WTC11 (cell line): ENCODE measurements around the gene C1orf115. TPM values are rescaled to one million over a fixed set of nuclear protein-coding genes. Genes with fewer than 3 reads are reported as not detected.
A peak's percentile ranks its signal among the peaks of the same experiment; 100 is the strongest.

Experiments
- ATAC-seq: fragments of 200-7000 bp; cut with Tn5 transposase; 2 replicates; pipeline ENCODE4 v1.10.0; 2021; ENCODE audit warnings: mild to moderate bottlenecking, moderate library complexity
- CTCF ChIA-PET: fragments of 300-600 bp; sonication (Branson Sonifier 250); formaldehyde crosslinking; loops from one replicate; lab custom pipeline; 2021; ENCODE audit warnings: antibody characterized with exemption; lab: Charles Lee
- POLR2A ChIA-PET: fragments of 350-600 bp; sonication (Branson Sonifier 250); formaldehyde crosslinking; loops from one replicate; lab custom pipeline; 2021; ENCODE audit warnings: antibody characterized with exemption; lab: Charles Lee
- DNase-seq: peaks from one replicate; pipeline ENCODE4 v3.0.0; 2021; ENCODE audit warnings: low spot score
- H3K27ac Mint-ChIP-seq: 2 replicates; pipeline ENCODE4 v1.8.0; 2021; ENCODE audit warnings: mixed read lengths
- H3K27me3 Mint-ChIP-seq: 2 replicates; pipeline ENCODE4 v1.8.0; 2021; ENCODE audit warnings: low read depth, mild to moderate bottlenecking, moderate library complexity, mixed read lengths
- H3K36me3 Mint-ChIP-seq: 2 replicates; pipeline ENCODE4 v1.8.0; 2021; ENCODE audit warnings: mixed read lengths
- H3K4me1 Mint-ChIP-seq: 2 replicates; pipeline ENCODE4 v1.8.0; 2022; ENCODE audit warnings: mixed read lengths
- H3K4me3 Mint-ChIP-seq: 2 replicates; pipeline ENCODE4 v1.8.0; 2021; ENCODE audit warnings: mild to moderate bottlenecking, moderate library complexity, mixed read lengths
- H3K9me3 Mint-ChIP-seq: 2 replicates; pipeline ENCODE4 v1.8.0; 2021; ENCODE audit warnings: mixed read lengths
- ETV6 ChIP-seq: sonication (generic); formaldehyde crosslinking; IDR thresholded peaks from 2 replicates; pipeline ENCODE4 v1.8.1; 2022; ENCODE audit warnings: mild to moderate bottlenecking, missing genetic modification reagents
- GTF2I ChIP-seq: fragments of 250-450 bp; sonication (Bioruptor Pico); conservative IDR thresholded peaks from 2 replicates; pipeline ENCODE4 v1.4.0; 2021; ENCODE audit warnings: mild to moderate bottlenecking
- HMGA2 ChIP-seq: fragments of 250-450 bp; sonication (Bioruptor Pico); IDR thresholded peaks from 2 replicates; pipeline ENCODE4 v1.4.0; 2021; ENCODE audit warnings: mild to moderate bottlenecking, moderate library complexity
- NFATC4 ChIP-seq: fragments of 250-450 bp; sonication (Bioruptor Pico); IDR thresholded peaks from 2 replicates; pipeline ENCODE4 v1.9.0; 2021; ENCODE audit warnings: mild to moderate bottlenecking
- NR3C1 ChIP-seq: sonication (generic); formaldehyde crosslinking; conservative IDR thresholded peaks from 2 replicates; pipeline ENCODE4 v1.8.1; 2023; ENCODE audit warnings: low read depth, mild to moderate bottlenecking, missing genetic modification reagents
- SOX15 ChIP-seq: fragments of 250-450 bp; sonication (Bioruptor Pico); IDR thresholded peaks from 2 replicates; pipeline ENCODE4 v1.9.0; 2021; ENCODE audit warnings: mild to moderate bottlenecking
- SP1 ChIP-seq: sonication (generic); formaldehyde crosslinking; conservative IDR thresholded peaks from 2 replicates; pipeline ENCODE4 v1.8.1; 2022; ENCODE audit warnings: missing genetic modification reagents
- TEAD4 ChIP-seq: sonication (generic); formaldehyde crosslinking; IDR thresholded peaks from 2 replicates; pipeline ENCODE4 v1.8.0; 2022; ENCODE audit warnings: mild to moderate bottlenecking, missing genetic modification reagents
- ZNF317 ChIP-seq: sonication (generic); formaldehyde crosslinking; IDR thresholded peaks from 2 replicates; pipeline ENCODE4 v1.8.1; 2023; ENCODE audit warnings: low read depth, mild to moderate bottlenecking, moderate library complexity, missing genetic modification reagents, borderline replicate concordance
- ZNF423 ChIP-seq: fragments of 250-450 bp; sonication (Bioruptor Pico); IDR thresholded peaks from 2 replicates; pipeline ENCODE4 v2.1.2; 2022; ENCODE audit warnings: mild to moderate bottlenecking, moderate library complexity
- ZNF671 ChIP-seq: fragments of 250-450 bp; sonication (Bioruptor Pico); IDR thresholded peaks from 2 replicates; pipeline ENCODE4 v1.8.0; 2021; ENCODE audit warnings: mild to moderate bottlenecking
- total RNA-seq: library from RNA; stranded (reverse); gene quantifications from 3 replicates; pipeline ENCODE4 v1.2.3, GENCODE V29; 2021
- TF ChIP-seq, protein P1 (sequence below): sonication (generic); formaldehyde crosslinking; IDR thresholded peaks from 2 replicates; pipeline ENCODE4 v1.8.0; 2022; ENCODE audit warnings: mild to moderate bottlenecking, missing genetic modification reagents
- TF ChIP-seq, protein P2 (sequence below): fragments of 200-600 bp; IDR thresholded peaks from 2 replicates; pipeline ENCODE4 v1.8.0; 2022; ENCODE audit warnings: antibody characterized with exemption
- TF ChIP-seq, protein P3 (sequence below): fragments of 250-450 bp; sonication (Bioruptor Pico); IDR thresholded peaks from 2 replicates; pipeline ENCODE4 v1.9.0; 2021; ENCODE audit warnings: moderate library complexity, mild to moderate bottlenecking, inconsistent platforms, borderline replicate concordance
- TF ChIP-seq, protein P4 (sequence below): sonication (generic); formaldehyde crosslinking; IDR thresholded peaks from 2 replicates; pipeline ENCODE4 v1.8.1; 2022; ENCODE audit warnings: missing genetic modification reagents, borderline replicate concordance
- TF ChIP-seq, protein P5 (sequence below): fragments of 250-450 bp; sonication (Bioruptor Pico); IDR thresholded peaks from 2 replicates; pipeline ENCODE4 v2.1.2; 2022; ENCODE audit warnings: mild to moderate bottlenecking, moderate library complexity
- TF ChIP-seq, protein P6 (sequence below): sonication (generic); formaldehyde crosslinking; IDR thresholded peaks from 2 replicates; pipeline ENCODE4 v1.8.0; 2022; ENCODE audit warnings: mild to moderate bottlenecking, missing genetic modification reagents
- TF ChIP-seq, protein P7 (sequence below): fragments of 250-450 bp; sonication (Bioruptor Pico); IDR thresholded peaks from 2 replicates; pipeline ENCODE4 v1.9.0; 2021; ENCODE audit warnings: mild to moderate bottlenecking
- TF ChIP-seq, protein P8 (sequence below): sonication (generic); formaldehyde crosslinking; IDR thresholded peaks from 2 replicates; pipeline ENCODE4 v1.8.0; 2022; ENCODE audit warnings: mild to moderate bottlenecking, missing genetic modification reagents

Gene C1orf115
- total RNA-seq, 1 experiment from 2014 or later: 10.0 TPM

DNA sequence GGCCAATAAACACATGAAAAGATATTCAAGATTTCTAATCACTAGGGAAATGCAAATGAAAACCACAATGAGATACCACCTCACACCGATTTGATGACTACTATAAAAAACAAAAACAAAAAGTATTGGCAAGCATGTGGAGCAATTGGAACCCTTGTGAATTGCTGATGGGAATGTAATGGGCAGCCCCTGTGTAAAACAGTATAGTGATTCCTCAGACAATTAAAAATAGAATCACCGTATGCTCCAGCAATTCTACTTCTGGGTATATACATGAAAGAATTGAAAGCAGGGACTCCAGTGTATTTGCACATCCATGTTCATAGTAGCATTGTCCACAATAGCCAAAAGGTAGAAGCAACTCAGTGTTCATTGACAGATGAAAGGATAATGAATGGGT lies 12.9 kb upstream of the C1orf115 start (continued):
- TF ChIP-seq, protein P1, sequence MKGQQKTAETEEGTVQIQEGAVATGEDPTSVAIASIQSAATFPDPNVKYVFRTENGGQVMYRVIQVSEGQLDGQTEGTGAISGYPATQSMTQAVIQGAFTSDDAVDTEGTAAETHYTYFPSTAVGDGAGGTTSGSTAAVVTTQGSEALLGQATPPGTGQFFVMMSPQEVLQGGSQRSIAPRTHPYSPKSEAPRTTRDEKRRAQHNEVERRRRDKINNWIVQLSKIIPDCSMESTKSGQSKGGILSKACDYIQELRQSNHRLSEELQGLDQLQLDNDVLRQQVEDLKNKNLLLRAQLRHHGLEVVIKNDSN (CRISPR knock-in tag): no peak

DNA sequence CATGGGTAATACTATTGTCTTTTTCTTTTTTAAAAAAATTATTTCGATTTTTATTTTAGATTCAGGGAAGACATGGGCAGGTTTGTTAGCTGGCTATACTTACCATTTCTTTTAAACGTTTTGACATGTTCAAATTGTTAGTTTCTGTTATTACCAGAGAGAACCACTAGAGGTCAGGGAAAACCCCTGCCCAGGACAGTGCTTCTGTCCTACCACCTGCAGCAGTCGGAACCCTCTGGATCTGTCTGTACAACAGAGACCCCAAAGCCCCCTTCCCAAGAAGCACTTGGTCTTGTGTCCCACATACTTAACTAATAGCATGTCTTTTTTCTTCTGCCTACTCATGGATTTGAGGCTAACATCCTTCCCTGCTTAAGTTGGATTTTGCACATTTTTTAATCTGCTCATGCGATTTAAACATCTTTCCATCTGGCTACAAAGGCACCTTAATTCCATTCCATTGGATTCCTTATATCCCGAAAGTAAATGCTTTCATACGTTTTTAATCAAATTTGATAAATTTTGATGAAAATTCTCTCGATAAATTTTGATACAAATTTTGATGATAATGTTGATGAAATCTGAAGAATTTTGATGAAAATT lies 10.0 kb upstream of the C1orf115 start:
- Mint-ChIP-seq H3K27ac (no peak overlapping the region), H3K36me3 (no peaks in the 10 kb centered on the region), H3K4me3 (no peak overlapping the region), H3K27me3 (no peaks in the 10 kb centered on the region), H3K4me1 (no peaks in the 10 kb centered on the region), H3K9me3 (no peaks in the 10 kb centered on the region)
- ATAC-seq: peak; percentile 97
- no peak for DNase-seq
- CTCF ChIA-PET: interaction anchor here (0.6 to 2.8 kb wide), 5 partner anchors 23 to 400 kb away, joined by 3 to 20 read pairs (median 6); no protein-coding TSS in a partner anchor
- POLR2A ChIA-PET: no interaction called here
- TF ChIP-seq, protein P2, sequence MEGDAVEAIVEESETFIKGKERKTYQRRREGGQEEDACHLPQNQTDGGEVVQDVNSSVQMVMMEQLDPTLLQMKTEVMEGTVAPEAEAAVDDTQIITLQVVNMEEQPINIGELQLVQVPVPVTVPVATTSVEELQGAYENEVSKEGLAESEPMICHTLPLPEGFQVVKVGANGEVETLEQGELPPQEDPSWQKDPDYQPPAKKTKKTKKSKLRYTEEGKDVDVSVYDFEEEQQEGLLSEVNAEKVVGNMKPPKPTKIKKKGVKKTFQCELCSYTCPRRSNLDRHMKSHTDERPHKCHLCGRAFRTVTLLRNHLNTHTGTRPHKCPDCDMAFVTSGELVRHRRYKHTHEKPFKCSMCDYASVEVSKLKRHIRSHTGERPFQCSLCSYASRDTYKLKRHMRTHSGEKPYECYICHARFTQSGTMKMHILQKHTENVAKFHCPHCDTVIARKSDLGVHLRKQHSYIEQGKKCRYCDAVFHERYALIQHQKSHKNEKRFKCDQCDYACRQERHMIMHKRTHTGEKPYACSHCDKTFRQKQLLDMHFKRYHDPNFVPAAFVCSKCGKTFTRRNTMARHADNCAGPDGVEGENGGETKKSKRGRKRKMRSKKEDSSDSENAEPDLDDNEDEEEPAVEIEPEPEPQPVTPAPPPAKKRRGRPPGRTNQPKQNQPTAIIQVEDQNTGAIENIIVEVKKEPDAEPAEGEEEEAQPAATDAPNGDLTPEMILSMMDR: peak; percentile 54
- TF ChIP-seq NFATC4 (CRISPR knock-in tag) (no peak), SP1 (CRISPR knock-in tag) (no peak)

DNA sequence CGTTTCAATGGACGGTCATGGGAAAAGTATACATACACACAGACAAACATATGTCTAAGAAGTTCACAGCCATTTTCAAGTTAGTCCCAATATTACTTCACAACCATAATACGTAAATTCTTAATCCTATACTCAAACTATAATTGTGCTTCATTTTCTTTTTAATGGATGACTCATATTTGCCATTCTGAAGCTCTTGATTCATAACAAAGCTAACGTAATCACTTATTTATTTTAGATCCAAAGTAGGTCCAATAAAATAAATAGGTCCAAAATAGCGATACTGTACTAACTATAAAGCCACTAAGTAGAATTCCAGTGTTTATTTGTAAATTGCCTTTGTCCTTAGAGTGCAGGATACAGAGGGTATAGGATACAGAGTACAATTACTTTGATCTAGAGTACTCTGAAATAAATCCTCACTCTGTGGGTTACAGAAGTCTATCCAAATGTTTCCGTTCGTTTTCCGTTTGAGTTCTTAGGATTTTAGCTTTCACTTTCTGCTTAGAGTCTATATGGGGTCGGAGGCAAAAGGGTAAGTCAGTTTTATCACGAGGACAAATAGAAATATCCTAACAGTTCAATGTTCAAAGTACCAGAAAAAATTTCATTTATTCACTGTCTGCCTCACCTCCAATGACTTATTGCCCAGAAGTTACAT lies 8.8 kb upstream of the C1orf115 start:
- CTCF ChIA-PET: interaction anchor here (1.1 to 2.8 kb wide), 4 partner anchors 52 to 105 kb away, joined by 3 to 20 read pairs (median 6); partner anchors contain the start of gene MTARC1
- H3K36me3 Mint-ChIP-seq: no peaks in the 10 kb centered on the region

DNA sequence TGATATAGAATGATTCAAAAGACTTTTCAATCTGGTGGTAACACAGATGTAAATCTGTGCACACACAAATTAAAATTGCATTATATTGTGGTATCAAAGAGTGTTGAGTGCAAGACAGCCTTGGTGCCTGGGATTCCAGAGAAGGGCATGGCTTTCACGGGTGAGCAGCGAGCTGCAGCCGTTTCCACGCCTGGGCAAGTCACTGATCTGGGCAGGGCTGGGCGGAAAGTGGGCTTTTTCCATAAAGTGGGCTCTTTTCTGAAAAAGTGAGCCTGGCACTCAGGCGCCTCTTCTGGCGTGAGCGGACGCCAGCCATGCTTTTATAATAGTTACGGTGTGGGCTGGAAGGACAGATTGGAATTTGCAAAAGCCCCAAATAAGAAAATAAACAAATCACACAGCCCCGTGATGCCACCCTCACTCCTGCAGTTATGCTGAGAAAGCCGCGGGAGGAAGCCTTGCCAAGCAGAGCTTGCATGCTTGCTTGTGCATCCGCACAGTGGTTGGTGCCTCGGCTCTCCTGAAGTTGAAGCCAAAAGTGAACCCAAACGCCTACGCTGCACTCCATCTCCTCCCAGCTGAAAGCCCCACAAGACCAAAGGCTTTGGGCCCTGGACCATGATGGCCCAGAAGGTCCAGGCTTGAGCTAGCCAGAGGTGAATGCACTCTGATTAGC lies 7.1 kb upstream of the C1orf115 start:
- Mint-ChIP-seq H3K9me3 (no peaks in the 10 kb centered on the region), H3K36me3 (no peaks in the 10 kb centered on the region), H3K4me1 (no peaks in the 10 kb centered on the region), H3K4me3 (no peak overlapping the region), H3K27me3 (no peaks in the 10 kb centered on the region), H3K27ac (no peak overlapping the region)
- DNase-seq (no peak), ATAC-seq (no peak)
- CTCF ChIA-PET: interaction anchor here (0.9 to 3.3 kb wide), 5 partner anchors 8 to 402 kb away, joined by 3 to 20 read pairs (median 3); no protein-coding TSS in a partner anchor
- POLR2A ChIA-PET: no interaction called here
- TF ChIP-seq, protein P3, sequence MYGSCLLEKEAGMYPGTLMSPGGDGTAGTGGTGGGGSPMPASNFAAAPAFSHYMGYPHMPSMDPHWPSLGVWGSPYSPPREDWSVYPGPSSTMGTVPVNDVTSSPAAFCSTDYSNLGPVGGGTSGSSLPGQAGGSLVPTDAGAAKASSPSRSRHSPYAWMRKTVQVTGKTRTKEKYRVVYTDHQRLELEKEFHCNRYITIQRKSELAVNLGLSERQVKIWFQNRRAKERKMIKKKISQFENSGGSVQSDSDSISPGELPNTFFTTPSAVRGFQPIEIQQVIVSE (CRISPR knock-in tag): no peak
- no peak for TF ChIP-seq ZNF423 (CRISPR knock-in tag)
- TF ChIP-seq, protein P4, sequence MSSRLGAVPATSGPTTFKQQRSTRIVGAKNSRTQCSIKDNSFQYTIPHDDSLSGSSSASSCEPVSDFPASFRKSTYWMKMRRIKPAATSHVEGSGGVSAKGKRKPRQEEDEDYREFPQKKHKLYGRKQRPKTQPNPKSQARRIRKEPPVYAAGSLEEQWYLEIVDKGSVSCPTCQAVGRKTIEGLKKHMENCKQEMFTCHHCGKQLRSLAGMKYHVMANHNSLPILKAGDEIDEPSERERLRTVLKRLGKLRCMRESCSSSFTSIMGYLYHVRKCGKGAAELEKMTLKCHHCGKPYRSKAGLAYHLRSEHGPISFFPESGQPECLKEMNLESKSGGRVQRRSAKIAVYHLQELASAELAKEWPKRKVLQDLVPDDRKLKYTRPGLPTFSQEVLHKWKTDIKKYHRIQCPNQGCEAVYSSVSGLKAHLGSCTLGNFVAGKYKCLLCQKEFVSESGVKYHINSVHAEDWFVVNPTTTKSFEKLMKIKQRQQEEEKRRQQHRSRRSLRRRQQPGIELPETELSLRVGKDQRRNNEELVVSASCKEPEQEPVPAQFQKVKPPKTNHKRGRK: no peak
- TF ChIP-seq NR3C1 (CRISPR knock-in tag): no peak

More for the DNA sequence above, 8.8 kb upstream of the C1orf115 start:
- Mint-ChIP-seq H3K9me3 (no peaks in the 10 kb centered on the region), H3K27ac (no peak overlapping the region), H3K4me3 (no peak overlapping the region), H3K4me1 (no peaks in the 10 kb centered on the region), H3K27me3 (no peaks in the 10 kb centered on the region)
- POLR2A ChIA-PET: no interaction called here
- no peak for ATAC-seq
- DNase-seq: no peak
- no peak for TF ChIP-seq TEAD4 (CRISPR knock-in tag)
- TF ChIP-seq, protein P5, sequence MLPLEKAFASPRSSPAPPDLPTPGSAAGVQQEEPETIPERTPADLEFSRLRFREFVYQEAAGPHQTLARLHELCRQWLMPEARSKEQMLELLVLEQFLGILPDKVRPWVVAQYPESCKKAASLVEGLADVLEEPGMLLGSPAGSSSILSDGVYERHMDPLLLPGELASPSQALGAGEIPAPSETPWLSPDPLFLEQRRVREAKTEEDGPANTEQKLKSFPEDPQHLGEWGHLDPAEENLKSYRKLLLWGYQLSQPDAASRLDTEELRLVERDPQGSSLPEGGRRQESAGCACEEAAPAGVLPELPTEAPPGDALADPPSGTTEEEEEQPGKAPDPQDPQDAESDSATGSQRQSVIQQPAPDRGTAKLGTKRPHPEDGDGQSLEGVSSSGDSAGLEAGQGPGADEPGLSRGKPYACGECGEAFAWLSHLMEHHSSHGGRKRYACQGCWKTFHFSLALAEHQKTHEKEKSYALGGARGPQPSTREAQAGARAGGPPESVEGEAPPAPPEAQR (CRISPR knock-in tag): no peak
- TF ChIP-seq ETV6 (CRISPR knock-in tag): no peak
- TF ChIP-seq, protein P6, sequence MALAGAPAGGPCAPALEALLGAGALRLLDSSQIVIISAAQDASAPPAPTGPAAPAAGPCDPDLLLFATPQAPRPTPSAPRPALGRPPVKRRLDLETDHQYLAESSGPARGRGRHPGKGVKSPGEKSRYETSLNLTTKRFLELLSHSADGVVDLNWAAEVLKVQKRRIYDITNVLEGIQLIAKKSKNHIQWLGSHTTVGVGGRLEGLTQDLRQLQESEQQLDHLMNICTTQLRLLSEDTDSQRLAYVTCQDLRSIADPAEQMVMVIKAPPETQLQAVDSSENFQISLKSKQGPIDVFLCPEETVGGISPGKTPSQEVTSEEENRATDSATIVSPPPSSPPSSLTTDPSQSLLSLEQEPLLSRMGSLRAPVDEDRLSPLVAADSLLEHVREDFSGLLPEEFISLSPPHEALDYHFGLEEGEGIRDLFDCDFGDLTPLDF (CRISPR knock-in tag): no peak
- no peak for TF ChIP-seq ZNF317
- TF ChIP-seq HMGA2 (CRISPR knock-in tag): no peak
- TF ChIP-seq, protein P7, sequence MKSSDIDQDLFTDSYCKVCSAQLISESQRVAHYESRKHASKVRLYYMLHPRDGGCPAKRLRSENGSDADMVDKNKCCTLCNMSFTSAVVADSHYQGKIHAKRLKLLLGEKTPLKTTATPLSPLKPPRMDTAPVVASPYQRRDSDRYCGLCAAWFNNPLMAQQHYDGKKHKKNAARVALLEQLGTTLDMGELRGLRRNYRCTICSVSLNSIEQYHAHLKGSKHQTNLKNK (CRISPR knock-in tag): no peak
- no peak for TF ChIP-seq GTF2I
- TF ChIP-seq SOX15 (CRISPR knock-in tag): no peak
- TF ChIP-seq, protein P8, sequence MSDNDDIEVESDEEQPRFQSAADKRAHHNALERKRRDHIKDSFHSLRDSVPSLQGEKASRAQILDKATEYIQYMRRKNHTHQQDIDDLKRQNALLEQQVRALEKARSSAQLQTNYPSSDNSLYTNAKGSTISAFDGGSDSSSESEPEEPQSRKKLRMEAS (CRISPR knock-in tag): no peak
- TF ChIP-seq ZNF671 (CRISPR knock-in tag): no peak
